ENCODE measurements around the gene COPG2.

- TF ChIP-seq CTCF (conservative IDR thresholded peaks at IDR 0.05 in 1 of 2, IDR thresholded peaks at IDR 0.05 in 1 of 2; ENCODE audit: low read depth in 1 of 2, low read length in 2 of 2) (no peak), EZH2 (IDR thresholded peaks at IDR 0.05; ENCODE audit: low read length, missing control alignments) (no peak)
Measured at GRCh38 chr7:130598056-130598455, 70.5 kb downstream of the COPG2 start.

All from fibroblast of lung (primary cell).